Heart right ventricle (tissue), 16 donors: Measurements from ENCODE around the gene HECTD3. TPM values are rescaled to one million over a fixed set of nuclear protein-coding genes. Genes with fewer than 3 reads are reported as not detected.

Source experiments
- ATAC-seq, 8 donors: fragments of 200-7000 bp; cut with Tn5 transposase; one replicate each; pipeline ENCODE4 v1.9.1; 2020; ENCODE audit warnings: mild to moderate bottlenecking in 8 of 8, moderate library complexity in 8 of 8, moderate number of reproducible peaks in 1 of 8
- DNase-seq, 2 donors: peaks; one replicate each; pipeline ENCODE4 v3.0.0-alpha.2; 2020
- H3K27ac ChIP-seq, 10 donors: fragments of 200-600 bp; sonication (generic) in 2 of 10; one replicate each; pipeline versions ENCODE4 v1.5.0 to v1.8.0; 2020 to 2022; ENCODE audit warnings: mild to moderate bottlenecking in 3 of 10
- H3K27me3 ChIP-seq, 7 donors: fragments of 200-600 bp; one replicate each; pipeline ENCODE4 v1.8.0; 2021 to 2022; ENCODE audit warnings: mild to moderate bottlenecking in 2 of 7
- H3K36me3 ChIP-seq, 9 donors: fragments of 200-600 bp; sonication (generic) in 1 of 9; one replicate each; pipeline versions ENCODE4 v1.5.0 to v1.8.0; 2020 to 2022; ENCODE audit warnings: mild to moderate bottlenecking in 2 of 9
- H3K4me1 ChIP-seq, 9 donors: fragments of 200-600 bp; sonication (generic) in 1 of 9; one replicate each; pipeline versions ENCODE4 v1.5.0 to v1.8.0; 2020 to 2022; ENCODE audit warnings: mild to moderate bottlenecking in 4 of 9
- H3K4me3 ChIP-seq, 10 donors: fragments of 200-600 bp; sonication (generic) in 2 of 10; one replicate each; pipeline versions ENCODE4 v1.5.0 to v1.8.0; 2020 to 2022; ENCODE audit warnings: mild to moderate bottlenecking in 7 of 10, moderate library complexity in 2 of 10
- H3K9me3 ChIP-seq, 11 donors: fragments of 200-600 bp in 10 of 11; sonication (generic) in 2 of 11; one replicate each; pipeline versions ENCODE4 v1.5.0 to v1.8.0; 2013 to 2022; ENCODE audit warnings: mild to moderate bottlenecking in 2 of 11, control low read depth in 1 of 11, moderate library complexity in 1 of 11
- CTCF ChIP-seq, 9 donors: fragments of 200-600 bp; sonication (generic) in 2 of 9; IDR thresholded peaks; one replicate each; pipeline versions ENCODE4 v1.5.0 to v1.8.0; 2021 to 2022; ENCODE audit warnings: antibody characterized with exemption in 9 of 9, mild to moderate bottlenecking in 5 of 9, moderate library complexity in 1 of 9
- WGBS, 2 donors: extraction: QIAGEN DNeasy Blood & Tissue Kit; methylation state at CpG; one replicate each; pipeline ENCODE4 v1.1.7; 2013; ENCODE audit warnings: inconsistent platforms in 1 of 2; 5-methylcytosine and 5-hydroxymethylcytosine counted together
- intact Hi-C, 10 donors: fragments of 100-400 bp; cut with DNase I; formaldehyde crosslinking; loops; one replicate each; pipeline versions ENCODE4 v1.11.1 to v1.14.2; 2022
- polyA plus RNA-seq, 2 donors: library from polyadenylated mRNA; stranded (reverse); fragments of 200-250 nt; gene quantifications; one replicate each; pipeline ENCODE4 v1.2.3, GENCODE V29; 2013
- total RNA-seq, 10 donors: library from RNA; stranded (reverse); fragmentation: NEBNext Ultra II Directional in 3 of 10; extraction: Animal tissue kit (Norgen Biotek cat#: 25700) in 3 of 10; gene quantifications; one replicate each; pipeline versions ENCODE4 v1.2.1 to v1.2.4, GENCODE V29; 2021 to 2023
- donor health status: Arrhythmogenic right ventricular cardiomyopathy.
- donor health status: ischemic (EF 13 %, LVEDD 7.1; RV severe dilation, severe dysfunction).
- donor health status: healthy with polysubstance abuse.
- donor health status: DM: no; HTN: yes; CAD: no.
- donor health status: DM: no; HTN: no; CAD: no.
- donor health status: ischemic (EF 25% LVEDD 6.9; RV normal size, moderate dysfunction).
- donor health status: ischemic (EF 25% LVEDD 5.7; RV mildly dilated, moderate dysfunction).
- donor health status: healthy.
- donor health status: DM: yes; HTN: yes; CAD: no.
- donor health status: Ischemic cardiomyopathy.
- donor health status: ischemic (EF 35%, LVEDD 5.7; RV mildly dilated, moderate dysfunction).
- donor health status: nonischemic (EF 11% LVEDD 7.7; RV severe dilation, severe dysfunction).
- donor health status: DM: yes; HTN: yes; CAD: no.
- donor health status: PGD.
- donor health status: ischemic (EF 29% LVEDD 5.4; RV normal size, mild dysfunction).
- donor health status: nonischemic (EF 23%, LVEDD 6.1; RV moderate dilation, normal function).

Gene HECTD3
- total and polyA plus RNA-seq, 12 donors: 15.2 to 29.4 (median 18.6) TPM

DNA sequence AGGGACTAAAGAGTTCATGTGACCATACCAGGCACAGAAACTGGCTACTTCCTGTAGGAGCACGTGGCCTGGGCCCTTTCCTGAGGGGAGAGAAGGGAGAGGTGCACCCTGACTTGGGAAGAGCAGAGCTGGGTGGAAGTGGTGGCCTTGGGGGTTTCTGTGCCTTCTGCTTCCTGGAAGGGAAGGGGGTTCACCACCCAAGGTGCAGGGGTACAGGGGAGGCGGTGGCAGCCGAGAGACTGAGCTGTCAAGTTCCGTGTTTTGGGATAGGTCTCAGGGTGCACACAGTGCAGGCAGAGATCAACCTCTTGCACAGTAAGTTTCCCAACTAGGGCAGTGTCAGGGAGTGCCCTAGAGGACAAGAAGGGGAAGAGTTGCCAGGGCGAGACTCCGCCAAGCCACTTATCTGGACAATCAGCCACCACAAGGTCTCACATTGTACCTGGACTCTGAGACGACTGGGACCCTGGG lies 10.1 kb downstream of the HECTD3 start:
- H3K36me3 ChIP-seq: peaks cover 0 to 46% (median 40%) of the 10 kb centered on the region in 9 donors
- no peak for TF ChIP-seq CTCF (IDR thresholded peaks at IDR 0.05)
- H3K27ac ChIP-seq: peak overlapping the region in 1 of 10 donors; percentile 46
- 73% methylated on average over 7 of the region's 7 CpGs for WGBS, 2 donors
- no peaks in the 10 kb centered on the region for H3K9me3 ChIP-seq
- peaks cover 0 to 12% (median 0%) of the 10 kb centered on the region in 9 donors for H3K4me1 ChIP-seq
- intact Hi-C loops: loop anchor here in 3 of 10 donors (5.0 to 10.0 kb wide), 3 partner anchors 154 to 206 kb away; no protein-coding TSS in a partner anchor
- no peak overlapping the region for H3K4me3 ChIP-seq
- ATAC-seq (peak in 7 of 8 donors; percentile 20 to 69 (median 37)), DNase-seq (no peak)
- H3K27me3 ChIP-seq: no peaks in the 10 kb centered on the region

- no peaks in the 10 kb centered on the region for H3K9me3 ChIP-seq
- ATAC-seq (no peak), DNase-seq (no peak)
- H3K4me3 ChIP-seq: no peak overlapping the region
- intact Hi-C loops: no loop called here
- peaks cover 0 to 12% (median 0%) of the 10 kb centered on the region in 9 donors for H3K4me1 ChIP-seq
- 78 to 81% methylated on average over 3 of the region's 3 CpGs for WGBS, 2 donors
- TF ChIP-seq CTCF (IDR thresholded peaks at IDR 0.05): no peak
- no peak overlapping the region for H3K27ac ChIP-seq
- H3K27me3 ChIP-seq: no peaks in the 10 kb centered on the region
- peaks cover 0 to 28% (median 23%) of the 10 kb centered on the region in 9 donors for H3K36me3 ChIP-seq
Measured at GRCh38 chr1:44999232-44999631, 11.9 kb downstream of the HECTD3 start.

DNA sequence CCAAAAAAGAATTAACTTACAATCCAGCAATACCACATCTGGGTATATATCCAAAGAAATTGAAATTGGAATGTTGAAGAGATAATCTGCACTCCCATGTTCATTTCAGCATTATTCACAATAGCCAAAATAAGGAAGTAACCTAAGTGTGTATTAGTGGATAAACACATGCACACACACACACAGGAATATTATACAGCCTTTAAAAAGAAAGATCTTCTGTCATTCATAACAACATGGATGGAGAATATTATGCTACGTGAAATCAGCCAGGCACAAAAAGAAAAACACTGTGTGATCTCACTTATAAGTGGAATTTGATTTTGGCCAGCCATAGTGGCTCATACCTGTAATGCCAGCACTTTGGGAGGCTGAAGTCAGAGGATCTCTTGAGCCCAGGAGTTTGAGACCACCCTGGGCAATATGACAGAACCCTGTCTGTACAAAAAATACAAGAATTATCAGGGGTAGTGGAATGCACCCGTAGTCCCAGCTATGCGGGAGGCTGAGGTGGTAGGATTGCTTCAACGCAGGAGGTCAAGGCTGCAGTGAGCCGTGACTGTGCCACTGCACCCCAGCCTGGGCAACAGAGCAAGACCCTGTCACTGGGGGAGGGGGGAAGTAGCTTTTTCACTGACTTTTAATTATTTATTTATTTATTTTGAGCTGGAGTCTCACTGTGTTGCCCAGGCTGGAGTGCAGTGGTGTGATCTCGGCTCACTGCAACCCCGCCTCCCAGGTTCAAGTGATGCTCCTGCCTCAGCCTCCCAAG lies 15.5 kb downstream of the HECTD3 start:
- 95 to 96% methylated on average over 7 of the region's 7 CpGs for WGBS, 2 donors
- Histone ChIP-seq H3K4me1 (peaks cover 0 to 6% (median 0%) of the 10 kb centered on the region in 9 donors), H3K27ac (no peak overlapping the region), H3K4me3 (no peak overlapping the region), H3K36me3 (no peaks in the 10 kb centered on the region), H3K9me3 (no peaks in the 10 kb centered on the region), H3K27me3 (no peaks in the 10 kb centered on the region)
- DNase-seq: no peak
- intact Hi-C loops: no loop called here
- ATAC-seq: no peak
- TF ChIP-seq CTCF (IDR thresholded peaks at IDR 0.05): no peak

- H3K36me3 ChIP-seq: no peaks in the 10 kb centered on the region
- DNase-seq (no peak), ATAC-seq (peak in 4 of 8 donors; percentile 46 to 76 (median 70))
- no peaks in the 10 kb centered on the region for H3K9me3 ChIP-seq
- H3K27me3 ChIP-seq: no peaks in the 10 kb centered on the region
- WGBS, 2 donors: 67 to 68% methylated on average over 7 of the region's 7 CpGs
- no peak for TF ChIP-seq CTCF (IDR thresholded peaks at IDR 0.05)
- peaks cover 0 to 6% (median 0%) of the 10 kb centered on the region in 9 donors for H3K4me1 ChIP-seq
- intact Hi-C loops: no loop called here
- H3K4me3 ChIP-seq: no peak overlapping the region
- no peak overlapping the region for H3K27ac ChIP-seq
Measured at GRCh38 chr1:44994309-44994898, 16.7 kb downstream of the HECTD3 start.
